ENCODE results near the gene SGSH.

- TF ChIP-seq CTCF (IDR thresholded peaks at IDR 0.05) (no peak), POLR2AphosphoS5 (IDR thresholded peaks at IDR 0.05) (no peak), POLR2A (IDR thresholded peaks at IDR 0.05) (no peak)
These were observed 8.3 kb upstream of the SGSH start for GRCh38 chr17:80228477-80228876.

All from sigmoid colon (tissue), 4 donors.